HG03103 (cell line): ENCODE measurements around the gene SLC1A4.

Source experiments
- ATAC-seq: cut with Tn5 transposase; IDR thresholded peaks from one replicate; pipeline ENCODE4 v1.9.1; 2021; ENCODE audit warnings: low read depth; ENCODE audit not compliant: unreplicated experiment

SLC1A4 gene

GRCh38 chr2:64989126-64989981 is at the start of gene SLC1A4:
SLC1A4 (plus strand) TSS chr2:64989399; CDS start chr2:64989644, 245 bp downstream.
- peak; percentile 50 for ATAC-seq

- ATAC-seq: no peak
Measured at GRCh38 chr2:64941143-64941542, 48.1 kb upstream of the SLC1A4 start.

DNA sequence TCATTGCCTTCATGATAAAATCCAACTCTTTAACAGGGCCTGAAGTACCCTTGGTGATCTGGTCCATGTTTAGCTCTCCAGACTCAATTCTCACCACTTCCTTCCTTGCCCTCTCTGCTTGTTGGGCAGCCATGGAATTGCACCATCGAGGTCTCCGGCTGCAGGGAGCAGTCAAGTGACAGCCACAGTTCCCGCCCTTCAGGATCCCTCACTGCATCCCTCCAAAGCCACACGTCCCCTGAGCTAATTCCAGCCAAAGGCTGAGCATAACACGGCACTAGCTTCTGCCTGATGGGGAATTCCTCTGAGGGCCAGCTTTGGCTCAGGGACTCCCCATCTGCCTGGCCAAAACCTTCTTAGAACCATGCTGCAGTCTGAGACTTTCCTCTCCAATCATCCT is 47.4 kb upstream of the SLC1A4 start:
- no peak for ATAC-seq

- ATAC-seq: no peak
Measured at GRCh38 chr2:64942693-64943092, 46.5 kb upstream of the SLC1A4 start.

DNA sequence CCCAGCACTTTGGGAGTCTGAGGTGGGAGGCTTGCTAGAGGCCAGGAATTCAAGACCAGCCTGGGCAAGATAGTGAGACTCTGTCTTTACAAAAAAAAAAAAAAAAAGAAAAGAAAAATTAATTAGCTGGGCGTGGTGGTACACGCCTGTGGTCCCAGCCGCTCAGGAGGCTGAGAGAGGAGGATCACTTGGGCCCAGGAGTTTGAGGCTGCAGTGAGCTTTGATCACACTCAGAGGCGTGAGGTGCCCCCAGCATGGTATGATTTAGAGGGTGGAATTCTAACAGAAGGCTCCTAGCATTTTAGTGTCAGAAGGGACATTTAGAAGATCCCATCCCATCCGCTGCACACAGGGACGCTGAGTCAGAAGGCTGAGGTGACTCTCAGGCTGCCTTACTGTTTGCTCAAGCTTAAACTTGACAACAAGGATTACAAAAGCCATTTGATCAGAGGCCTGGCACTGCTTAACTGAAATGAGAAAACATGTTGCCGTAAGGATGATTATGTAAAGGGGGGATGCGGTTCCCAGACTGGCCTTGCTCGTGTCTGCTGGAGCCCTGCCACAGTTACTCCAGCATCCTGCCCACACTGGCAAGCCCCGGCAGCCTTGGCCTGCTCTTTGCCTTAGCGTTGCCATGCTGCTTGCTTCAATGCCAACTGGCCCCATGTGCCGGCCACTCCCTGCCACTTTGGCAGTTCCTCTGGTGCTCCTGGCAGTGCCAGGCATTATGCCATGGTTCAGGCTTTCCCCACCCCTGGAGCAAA is 45.6 kb upstream of the SLC1A4 start:
- ATAC-seq: no peak

- ATAC-seq: no peak
Measured at GRCh38 chr2:64944484-64944883, 44.7 kb upstream of the SLC1A4 start.

DNA sequence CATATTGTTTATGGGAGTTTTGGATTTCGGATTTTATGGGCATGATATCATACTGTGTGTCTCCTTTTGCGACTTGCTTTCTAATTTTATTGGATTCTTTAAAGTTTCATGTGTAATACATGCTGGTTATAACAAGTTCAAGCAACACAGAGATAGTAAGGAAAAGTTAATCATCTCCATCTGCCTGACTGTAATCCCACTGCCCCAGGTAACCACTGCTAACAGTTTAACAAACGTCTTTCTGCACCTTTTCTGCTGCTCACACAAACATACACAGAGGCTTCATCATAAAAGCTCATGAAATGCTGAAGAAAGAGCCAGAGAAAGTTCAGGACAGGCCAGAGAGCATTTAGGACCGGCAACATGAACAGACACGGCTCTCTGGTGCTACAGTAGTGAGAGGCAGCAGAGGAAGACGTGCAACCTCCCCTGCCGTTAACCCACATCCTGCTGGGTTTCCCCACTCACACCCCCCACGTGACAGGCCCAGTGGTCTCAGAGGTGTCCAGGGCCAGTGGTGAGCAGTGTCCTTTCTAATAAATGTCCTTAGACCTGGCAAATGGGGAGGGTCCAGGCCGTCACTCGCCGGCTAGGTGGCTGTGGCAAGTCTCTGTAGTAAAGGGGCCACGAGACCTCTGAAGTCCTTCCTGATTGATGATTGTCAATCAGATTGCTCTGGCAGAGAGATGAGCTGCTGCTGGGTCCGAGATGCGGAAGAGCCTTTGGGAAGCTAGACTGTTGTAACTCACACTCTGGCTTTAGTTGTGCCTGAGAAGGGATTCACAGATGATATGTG is 43.0 kb upstream of the SLC1A4 start:
- ATAC-seq: peak; percentile 89

GRCh38 chr2:64946769-64947247 is 42.4 kb upstream of the SLC1A4 start:
- ATAC-seq: no peak

DNA sequence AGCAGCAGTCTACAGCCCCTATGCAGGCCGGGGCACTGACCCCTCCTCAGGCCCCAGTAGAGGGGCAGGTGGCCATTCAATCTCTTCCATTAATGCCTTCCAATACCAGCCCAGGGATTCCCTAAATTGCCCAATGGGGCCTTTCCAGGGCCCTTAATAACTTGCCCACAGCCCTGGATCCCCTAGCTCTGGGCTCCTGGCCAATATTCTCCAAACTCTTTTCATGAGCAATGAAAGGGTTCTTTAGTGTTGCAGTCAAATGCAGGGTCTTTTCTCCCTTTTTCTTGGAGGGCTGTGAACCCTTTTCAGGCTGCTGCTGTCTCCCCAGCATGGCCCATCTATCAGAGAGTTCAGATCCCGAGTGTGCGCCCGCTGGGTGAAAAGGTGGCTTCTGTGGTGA is 41.3 kb upstream of the SLC1A4 start:
- ATAC-seq: no peak

GRCh38 chr2:64950226-64951160 is 38.7 kb upstream of the SLC1A4 start:
- ATAC-seq: no peak

GRCh38 chr2:64951306-64951953 is 37.8 kb upstream of the SLC1A4 start:
- ATAC-seq: no peak

DNA sequence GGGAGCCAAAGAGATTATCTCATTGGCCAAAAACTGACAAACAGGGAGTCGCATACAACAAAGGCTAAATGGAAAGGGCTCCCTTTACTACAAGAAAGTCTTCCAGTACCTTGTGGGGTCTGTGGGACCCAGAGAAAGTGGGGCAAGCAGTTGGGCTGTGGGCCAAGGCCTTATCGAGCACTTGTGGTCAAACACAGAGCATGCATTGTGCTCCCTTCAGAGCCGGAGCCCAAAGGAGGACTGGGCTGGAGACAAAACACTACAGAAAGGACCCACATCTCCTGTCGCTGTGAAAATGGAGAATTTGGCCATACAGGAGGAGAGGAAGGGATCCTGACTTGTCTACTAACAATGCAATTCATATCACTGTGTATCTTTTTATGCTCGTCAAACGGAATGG is 37.1 kb upstream of the SLC1A4 start:
- ATAC-seq: no peak

DNA sequence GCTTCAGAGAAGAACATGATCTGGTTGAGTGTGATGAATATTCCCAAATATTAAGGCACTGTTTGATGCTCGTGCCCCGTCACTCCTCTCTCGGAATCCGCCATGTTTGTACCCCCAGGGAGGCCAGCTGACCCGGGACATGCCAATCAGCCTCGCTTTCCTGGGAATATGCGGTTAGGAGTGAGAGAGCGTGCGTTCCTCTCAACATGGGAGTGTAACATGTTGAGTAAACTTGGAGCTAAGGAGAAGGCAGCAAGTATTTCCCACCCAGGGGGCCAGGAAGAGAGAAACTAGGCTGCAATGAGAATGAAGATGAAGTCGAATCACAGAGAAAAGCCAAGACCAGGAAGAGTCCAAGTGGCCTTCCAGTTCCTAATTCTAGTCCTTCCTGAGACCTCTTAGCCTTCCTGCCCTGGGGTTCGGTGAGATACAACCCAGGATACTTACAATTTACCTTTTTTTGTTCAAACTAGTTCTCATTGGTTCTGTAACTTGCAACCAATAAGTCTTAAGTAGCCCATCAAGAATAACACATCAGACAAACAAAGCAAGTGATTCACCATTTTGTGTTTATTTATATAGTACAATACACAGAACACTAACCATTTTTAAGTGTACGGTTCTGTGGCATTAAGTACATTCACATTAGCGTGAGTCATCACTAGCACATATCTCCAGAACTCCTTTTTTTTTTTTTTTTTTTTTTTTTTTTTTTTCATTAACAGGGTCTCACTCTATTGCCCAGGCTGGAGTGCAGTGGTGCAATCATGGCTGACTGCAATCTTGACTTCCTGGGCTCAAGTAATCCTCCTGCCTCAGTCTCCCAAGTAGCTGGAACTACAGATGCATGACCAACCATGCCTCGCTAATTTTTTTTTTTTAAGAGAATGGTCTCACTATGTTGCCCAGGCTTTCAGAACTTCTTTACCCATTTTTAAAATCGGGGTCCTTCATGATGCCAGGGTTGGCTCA is 36.4 kb upstream of the SLC1A4 start:
- no peak for ATAC-seq

- ATAC-seq: no peak
Measured at GRCh38 chr2:64955467-64955866, 33.7 kb upstream of the SLC1A4 start.

GRCh38 chr2:64957109-64957903 is 31.9 kb upstream of the SLC1A4 start:
- no peak for ATAC-seq

DNA sequence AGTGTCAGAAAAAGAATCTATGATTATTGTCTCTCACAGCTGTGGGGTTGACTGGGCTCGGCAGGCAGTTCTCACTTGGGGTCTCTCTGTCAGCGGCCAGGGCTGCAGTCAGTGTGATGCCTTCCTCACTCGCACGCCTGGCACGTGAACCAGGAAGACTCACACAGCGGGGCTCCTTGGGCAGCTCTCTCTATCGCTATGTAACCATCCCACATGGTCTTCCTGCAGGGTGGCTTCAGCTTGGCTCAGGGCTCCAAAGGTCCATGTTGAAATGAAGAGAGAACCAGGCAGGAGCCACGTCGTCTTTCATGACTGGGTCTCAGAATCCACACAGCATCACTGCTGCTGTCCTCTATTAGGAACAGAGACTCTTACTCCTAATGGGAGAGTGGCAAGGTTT is 30.6 kb upstream of the SLC1A4 start:
- ATAC-seq: no peak

GRCh38 chr2:64960819-64961218 is 28.4 kb upstream of the SLC1A4 start:
- ATAC-seq: no peak
